Erythroblast (primary cell): ENCODE measurements around the gene ACER3.
"Not testable (repeated sequence)": the region's sequence is repeated elsewhere in the genome, so short reads cannot be mapped to it uniquely, and the experiment has no call there.

ENCODE experiments used
- GATA1 ChIP-seq: IDR thresholded peaks from 2 replicates; pipeline ENCODE4 v1.6.1; 2011; ENCODE audit warnings: low read depth, mild to moderate bottlenecking, control low read depth, low read length, moderate library complexity
- POLR2A ChIP-seq: IDR thresholded peaks from 2 replicates; pipeline ENCODE4 v1.6.1; 2011; ENCODE audit warnings: mild to moderate bottlenecking, low read length

GRCh38 chr11:76821396-76821795, 39.3 kb upstream of the ACER3 start:
- not testable (repeated sequence) for TF ChIP-seq POLR2A, GATA1
